GM18526 (cell line): ENCODE results near the gene PPP1R2.

Experiments used
- POLR2A ChIP-seq: IDR thresholded peaks from 3 replicates; pipeline ENCODE4 v1.6.1; 2011; ENCODE audit not compliant: insufficient read length; ENCODE audit errors: extremely low read depth

The PPP1R2 gene

GRCh38 chr3:195570912-195571311 is 27.8 kb upstream of the PPP1R2 start:
- TF ChIP-seq POLR2A = no peak

- TF ChIP-seq POLR2A = no peak
These were observed 27.2 kb upstream of the PPP1R2 start for GRCh38 chr3:195570344-195570743.

- no peak for TF ChIP-seq POLR2A
These were observed 25.5 kb upstream of the PPP1R2 start for GRCh38 chr3:195568630-195569029.

- no peak for TF ChIP-seq POLR2A
These were observed 23.7 kb upstream of the PPP1R2 start for GRCh38 chr3:195566797-195567196.

- TF ChIP-seq POLR2A = no peak
These were observed 22.6 kb upstream of the PPP1R2 start for GRCh38 chr3:195565716-195566115.

GRCh38 chr3:195563317-195563716 is 20.2 kb upstream of the PPP1R2 start:
- no peak for TF ChIP-seq POLR2A

- TF ChIP-seq POLR2A = no peak
These were observed 16.7 kb upstream of the PPP1R2 start for GRCh38 chr3:195559723-195560409.

- no peak for TF ChIP-seq POLR2A
These were observed 15.5 kb upstream of the PPP1R2 start for GRCh38 chr3:195558602-195559001.

GRCh38 chr3:195557322-195557721 is 14.2 kb upstream of the PPP1R2 start:
- TF ChIP-seq POLR2A = no peak

- TF ChIP-seq POLR2A = no peak
These were observed 13.3 kb upstream of the PPP1R2 start for GRCh38 chr3:195556390-195556789.

GRCh38 chr3:195555110-195555509 is 12.0 kb upstream of the PPP1R2 start:
- TF ChIP-seq POLR2A = no peak

GRCh38 chr3:195554458-195554857 is 11.3 kb upstream of the PPP1R2 start:
- no peak for TF ChIP-seq POLR2A

GRCh38 chr3:195553268-195553667 is 10.1 kb upstream of the PPP1R2 start:
- TF ChIP-seq POLR2A = no peak

- no peak for TF ChIP-seq POLR2A
These were observed 8.4 kb upstream of the PPP1R2 start for GRCh38 chr3:195551381-195551978.

- TF ChIP-seq POLR2A = no peak
These were observed 7.6 kb upstream of the PPP1R2 start for GRCh38 chr3:195550723-195551122.

- peak; percentile 28 for TF ChIP-seq POLR2A
These were observed 6.9 kb upstream of the PPP1R2 start for GRCh38 chr3:195549931-195550519.
